Vagina (tissue), 2 donors: Measurements from ENCODE around the gene FREM2. TPM values are rescaled to one million over a fixed set of nuclear protein-coding genes. Genes with fewer than 3 reads are reported as not detected.

Experiments used
- DNase-seq, 2 donors: peaks; one replicate each; pipeline ENCODE4 v3.0.0-alpha.2; 2017; ENCODE audit errors: extremely low spot score in 2 of 2
- H3K27ac ChIP-seq: fragments of 200-600 bp; sonication (generic); one replicate; pipeline ENCODE4 v1.5.1; 2019
- H3K27me3 ChIP-seq: fragments of 200-600 bp; sonication (generic); one replicate; pipeline ENCODE4 v1.5.1; 2019
- H3K36me3 ChIP-seq, 2 donors: fragments of 200-600 bp; sonication (generic); one replicate each; pipeline ENCODE4 v1.5.1; 2017 to 2019
- H3K4me1 ChIP-seq: fragments of 200-600 bp; sonication (generic); one replicate; pipeline ENCODE4 v1.5.1; 2019
- H3K4me3 ChIP-seq, 2 donors: fragments of 200-600 bp; sonication (generic); 1 replicate in 1 of 2; 2 replicates in 1 of 2; pipeline ENCODE4 v1.5.1; 2016 to 2019
- H3K9me3 ChIP-seq: fragments of 200-600 bp; sonication (generic); one replicate; pipeline ENCODE4 v1.5.1; 2019
- CTCF ChIP-seq, 3 experiments: fragments of 450-650 bp in 2 of 3; fragments of 200-600 bp in 1 of 3; sonication (generic) in 1 of 3; IDR thresholded peaks; one replicate each; pipeline ENCODE4 v1.5.1; 2017 to 2019; ENCODE audit warnings: antibody characterized with exemption in 3 of 3, mild to moderate bottlenecking in 2 of 3, moderate library complexity in 2 of 3
- POLR2A ChIP-seq, 2 donors: fragments of 450-650 bp; IDR thresholded peaks; one replicate each; pipeline ENCODE4 v1.6.1; 2017; ENCODE audit warnings: antibody characterized with exemption in 2 of 2, mild to moderate bottlenecking in 2 of 2, moderate library complexity in 2 of 2
- POLR2AphosphoS5 ChIP-seq, 2 donors: sonication (generic); formaldehyde crosslinking; IDR thresholded peaks; one replicate each; pipeline ENCODE4 v1.9.0; 2017; ENCODE audit warnings: antibody characterized with exemption in 2 of 2, mild to moderate bottlenecking in 2 of 2, low read depth in 1 of 2; ENCODE audit not compliant: insufficient read depth in 1 of 2
- intact Hi-C: fragments of 100-400 bp; cut with DNase I; formaldehyde crosslinking; loops from one replicate; pipeline ENCODE4 v1.15.1; 2023
- total RNA-seq: library from RNA; depleted of rRNA; stranded (reverse); fragments of >200 nt; gene quantifications from one replicate; pipeline ENCODE4 v1.2.3, GENCODE V29; 2016

Gene FREM2
- total RNA-seq, 1 donor from 2014 or later = 0.98 TPM

GRCh38 chr13:38697628-38698333 is 10.9 kb downstream of the FREM2 start:
- no peaks in the 10 kb centered on the region for H3K27me3 ChIP-seq
- intact Hi-C loops = no loop called here
- TF ChIP-seq CTCF (IDR thresholded peaks at IDR 0.05) = no peak
- TF ChIP-seq POLR2AphosphoS5 (IDR thresholded peaks at IDR 0.05; ENCODE audit: insufficient read depth in 1 of 2, low read depth in 1 of 2) = no peak
- TF ChIP-seq POLR2A (IDR thresholded peaks at IDR 0.05) = no peak

GRCh38 chr13:38700051-38700450 is 13.2 kb downstream of the FREM2 start:
- Histone ChIP-seq H3K27me3 (no peaks in the 10 kb centered on the region), H3K4me1 (no peaks in the 10 kb centered on the region), H3K9me3 (no peaks in the 10 kb centered on the region), H3K36me3 (no peaks in the 10 kb centered on the region), H3K27ac (no peak overlapping the region), H3K4me3 (no peak overlapping the region)
- intact Hi-C loops = no loop called here
- DNase-seq = no peak
- TF ChIP-seq CTCF (IDR thresholded peaks at IDR 0.05) (no peak), POLR2AphosphoS5 (IDR thresholded peaks at IDR 0.05; ENCODE audit: insufficient read depth in 1 of 2, low read depth in 1 of 2) (no peak)

More at GRCh38 chr13:38697628-38698333, 10.9 kb downstream of the FREM2 start:
- no peak overlapping the region for H3K27ac ChIP-seq
- H3K4me3 ChIP-seq = no peak overlapping the region
- no peaks in the 10 kb centered on the region for H3K9me3 ChIP-seq
- H3K36me3 ChIP-seq = no peaks in the 10 kb centered on the region
- no peaks in the 10 kb centered on the region for H3K4me1 ChIP-seq
- no peak for DNase-seq

GRCh38 chr13:38702669-38703068 is 15.8 kb downstream of the FREM2 start:
- Histone ChIP-seq H3K27ac (no peak overlapping the region), H3K9me3 (no peaks in the 10 kb centered on the region), H3K36me3 (no peaks in the 10 kb centered on the region), H3K27me3 (no peaks in the 10 kb centered on the region), H3K4me1 (no peaks in the 10 kb centered on the region), H3K4me3 (no peak overlapping the region)
- no peak for DNase-seq
- TF ChIP-seq POLR2A (IDR thresholded peaks at IDR 0.05) (no peak), POLR2AphosphoS5 (IDR thresholded peaks at IDR 0.05; ENCODE audit: insufficient read depth in 1 of 2, low read depth in 1 of 2) (no peak), CTCF (IDR thresholded peaks at IDR 0.05) (no peak)
- intact Hi-C loops = no loop called here

- no peaks in the 10 kb centered on the region for H3K4me1 ChIP-seq
- intact Hi-C loops = no loop called here
- no peaks in the 10 kb centered on the region for H3K36me3 ChIP-seq
- no peaks in the 10 kb centered on the region for H3K9me3 ChIP-seq
- H3K27me3 ChIP-seq = no peaks in the 10 kb centered on the region
- TF ChIP-seq POLR2AphosphoS5 (IDR thresholded peaks at IDR 0.05; ENCODE audit: insufficient read depth in 1 of 2, low read depth in 1 of 2) = no peak
- TF ChIP-seq POLR2A (IDR thresholded peaks at IDR 0.05) = no peak
- no peak for TF ChIP-seq CTCF (IDR thresholded peaks at IDR 0.05)
- no peak overlapping the region for H3K27ac ChIP-seq
- no peak for DNase-seq
- no peak overlapping the region for H3K4me3 ChIP-seq
These were observed 16.4 kb downstream of the FREM2 start for GRCh38 chr13:38703255-38703654.

- no peaks in the 10 kb centered on the region for H3K27me3 ChIP-seq
These were observed 18.5 kb downstream of the FREM2 start for GRCh38 chr13:38705365-38705764.

More at GRCh38 chr13:38705365-38705764, 18.5 kb downstream of the FREM2 start:
- intact Hi-C loops = no loop called here
- H3K4me1 ChIP-seq = no peaks in the 10 kb centered on the region
- H3K27ac ChIP-seq = no peak overlapping the region
- TF ChIP-seq POLR2AphosphoS5 (IDR thresholded peaks at IDR 0.05; ENCODE audit: insufficient read depth in 1 of 2, low read depth in 1 of 2) (no peak), POLR2A (IDR thresholded peaks at IDR 0.05) (no peak), CTCF (IDR thresholded peaks at IDR 0.05) (no peak)
- H3K4me3 ChIP-seq = no peak overlapping the region
- no peaks in the 10 kb centered on the region for H3K9me3 ChIP-seq
- H3K36me3 ChIP-seq = no peaks in the 10 kb centered on the region
- no peak for DNase-seq
